ENCODE results near the gene BMF.

BMF gene

DNA sequence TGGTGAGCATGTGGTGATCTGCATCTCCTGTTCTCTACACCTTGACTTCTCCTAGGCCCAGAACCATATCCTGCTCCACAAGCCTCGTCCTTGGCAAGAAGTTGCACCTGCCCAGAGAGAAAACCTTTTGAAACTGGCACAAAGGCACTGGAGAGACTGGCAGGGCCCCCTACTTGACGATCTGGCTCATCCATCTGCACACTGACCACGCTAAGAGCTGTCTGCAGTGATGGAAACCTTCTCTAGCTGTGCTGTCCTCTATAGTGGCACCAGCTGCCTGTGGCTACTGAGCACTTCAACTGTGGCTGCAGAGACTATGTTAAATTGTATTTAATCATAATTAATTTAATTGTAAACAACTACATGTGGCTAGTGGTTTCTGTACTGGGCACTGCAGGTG is 43.5 kb downstream of the BMF start:
- DNase-seq: no peak

DNA sequence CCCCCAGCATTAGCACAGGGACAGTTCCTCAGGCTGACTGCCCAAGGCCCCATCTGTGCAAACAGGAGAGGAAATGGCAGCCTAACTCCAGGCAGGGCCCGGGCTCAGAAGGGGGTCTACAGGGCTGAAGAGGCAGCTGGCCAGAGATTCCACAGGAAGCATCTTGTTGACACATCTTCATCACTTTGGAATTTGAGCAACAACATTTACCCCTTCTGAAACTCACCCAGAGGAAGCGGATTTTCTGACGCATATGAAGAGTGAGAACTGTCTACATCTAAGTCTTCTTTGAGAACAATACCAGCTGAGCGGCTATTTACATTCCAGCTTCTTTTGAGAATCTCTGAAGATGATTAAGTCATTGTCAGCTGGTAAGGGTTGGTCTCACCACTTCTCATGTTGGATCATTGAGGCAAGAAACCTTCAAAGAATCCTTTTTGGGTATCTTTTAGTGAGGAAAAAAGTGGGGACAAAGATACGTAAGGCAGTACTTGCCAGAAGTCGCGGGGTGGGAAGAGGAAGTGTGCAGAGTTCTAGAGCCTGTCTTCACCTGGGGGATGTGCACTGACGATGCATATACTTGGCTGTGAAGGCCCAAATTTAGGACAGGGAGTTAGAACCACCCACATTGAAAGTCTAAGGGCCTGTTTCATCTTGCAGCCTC is 44.3 kb downstream of the BMF start:
- peak; percentile 56 for DNase-seq

GRCh38 chr15:40063563-40064011 is 45.1 kb downstream of the BMF start:
- peak; percentile 75 for DNase-seq

DNA sequence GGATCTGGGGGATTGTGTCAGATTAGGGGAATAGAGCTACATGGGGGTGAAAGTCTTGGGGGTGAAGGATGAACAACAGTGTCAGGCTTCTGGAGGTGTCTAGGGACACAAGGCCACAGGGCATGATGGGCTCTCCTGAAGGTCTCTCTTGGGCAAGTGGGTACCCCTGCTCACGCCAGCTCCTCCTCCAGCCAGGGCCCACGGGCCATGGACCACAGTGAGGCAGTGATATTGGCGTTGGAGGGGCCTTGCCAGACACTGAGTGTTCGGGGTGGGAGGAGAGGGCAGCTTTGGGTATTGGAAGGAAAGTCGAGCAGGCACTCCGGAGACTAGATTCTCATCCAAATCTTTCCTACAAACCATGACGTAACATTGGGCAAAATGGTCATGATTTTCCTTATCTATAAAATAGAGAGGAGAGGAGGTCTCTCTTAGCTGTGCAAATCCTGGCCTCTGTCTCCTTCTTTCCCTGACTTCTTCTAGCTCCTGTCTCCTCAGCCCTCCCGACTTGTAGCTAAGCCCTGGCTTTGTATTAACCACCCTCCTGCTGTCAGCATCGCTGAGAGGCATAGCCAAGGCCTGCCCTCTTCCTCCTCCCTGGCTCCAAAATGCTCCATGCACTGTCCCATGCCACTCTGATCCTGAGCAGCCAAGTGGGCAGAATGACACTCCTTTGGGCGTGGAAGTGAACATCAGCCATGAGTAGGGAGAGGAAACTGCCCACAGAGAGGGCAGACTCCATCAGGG is 45.7 kb downstream of the BMF start:
- DNase-seq: no peak

DNA sequence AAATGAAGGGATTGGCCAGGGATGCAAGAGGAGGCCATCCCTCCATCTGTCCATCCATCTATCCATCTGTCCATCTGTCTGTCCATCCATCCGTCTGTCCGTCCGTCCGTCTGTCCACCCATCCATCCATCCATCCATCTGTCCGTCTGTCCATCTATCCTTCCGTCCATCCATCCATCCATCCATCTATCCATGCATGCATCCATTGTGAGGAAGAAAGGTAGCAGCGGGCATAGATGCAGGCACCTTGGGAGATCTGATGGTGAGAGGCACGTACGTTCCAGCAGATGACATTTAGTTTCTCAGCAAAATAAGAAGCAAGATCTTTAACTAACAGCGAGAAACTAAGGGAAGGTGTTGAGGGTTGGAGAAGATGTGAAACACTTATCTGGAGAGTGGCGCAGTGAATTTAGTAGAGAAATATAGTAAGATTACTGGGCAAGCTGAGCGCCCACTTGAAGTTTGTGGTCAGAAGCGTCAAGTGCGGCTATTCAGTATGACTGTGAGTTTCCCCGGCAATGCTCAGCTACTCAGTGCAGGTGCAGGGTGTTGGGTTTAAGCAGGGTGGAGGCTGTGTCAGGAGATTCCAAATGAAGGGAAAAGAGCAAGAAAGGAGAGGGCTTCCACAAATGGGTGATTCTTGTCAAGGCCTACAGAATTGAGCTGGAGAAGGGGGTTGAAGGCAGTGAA is 47.3 kb downstream of the BMF start:
- DNase-seq: no peak

DNA sequence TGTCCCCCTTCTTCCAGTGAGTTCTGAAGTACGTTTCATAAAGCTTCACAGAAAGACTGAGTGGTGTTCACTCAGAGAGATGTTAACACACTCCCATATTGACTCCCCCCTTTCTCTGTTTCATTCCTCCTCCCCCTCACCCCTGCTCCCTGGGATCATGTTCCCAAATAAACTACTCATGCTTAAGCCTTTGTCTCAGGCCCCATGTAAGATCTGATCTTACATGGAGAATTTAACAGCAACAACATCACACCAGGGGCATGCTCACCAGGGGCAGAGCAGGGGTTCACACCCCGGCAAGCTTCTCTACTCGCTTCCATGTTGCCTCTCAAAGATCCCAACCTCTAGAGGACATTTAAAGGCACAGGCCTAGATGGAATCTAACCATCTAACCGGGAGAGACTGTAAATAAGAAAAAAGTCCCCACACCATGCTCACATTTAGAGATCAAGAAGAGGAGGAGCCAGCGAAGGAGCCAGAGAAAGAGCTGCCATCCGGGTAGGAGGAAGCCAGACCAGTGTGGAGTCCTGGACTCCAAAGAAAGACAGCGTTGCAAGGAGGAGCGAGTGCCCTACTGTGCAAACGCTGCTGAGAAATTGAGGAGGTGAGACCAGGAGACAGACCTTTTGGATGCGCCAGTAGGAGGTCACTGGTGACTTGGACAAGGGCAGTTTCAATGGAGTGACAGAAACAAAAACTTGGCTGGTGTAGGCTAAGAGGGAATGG is 48.3 kb downstream of the BMF start:
- DNase-seq: no peak

DNA sequence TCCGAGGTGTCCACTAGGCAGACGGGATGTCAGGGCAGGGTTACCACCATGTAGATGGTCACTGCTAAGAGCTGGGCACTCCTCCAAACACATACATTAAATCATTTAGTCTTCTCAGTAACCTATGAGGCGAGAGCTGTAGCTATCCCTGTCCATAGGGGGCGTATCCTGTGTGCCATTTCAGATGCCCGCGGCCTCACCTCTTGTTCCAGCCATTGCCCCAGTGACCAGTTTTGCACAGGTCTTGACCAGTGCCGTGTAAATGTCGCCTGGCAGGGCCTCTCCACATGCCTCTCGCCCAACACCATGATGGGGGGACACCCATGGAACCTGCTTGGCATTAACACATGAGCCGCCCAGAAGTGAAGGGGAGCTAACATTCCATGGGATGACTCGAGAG is 48.9 kb downstream of the BMF start:
- DNase-seq: no peak

DNA sequence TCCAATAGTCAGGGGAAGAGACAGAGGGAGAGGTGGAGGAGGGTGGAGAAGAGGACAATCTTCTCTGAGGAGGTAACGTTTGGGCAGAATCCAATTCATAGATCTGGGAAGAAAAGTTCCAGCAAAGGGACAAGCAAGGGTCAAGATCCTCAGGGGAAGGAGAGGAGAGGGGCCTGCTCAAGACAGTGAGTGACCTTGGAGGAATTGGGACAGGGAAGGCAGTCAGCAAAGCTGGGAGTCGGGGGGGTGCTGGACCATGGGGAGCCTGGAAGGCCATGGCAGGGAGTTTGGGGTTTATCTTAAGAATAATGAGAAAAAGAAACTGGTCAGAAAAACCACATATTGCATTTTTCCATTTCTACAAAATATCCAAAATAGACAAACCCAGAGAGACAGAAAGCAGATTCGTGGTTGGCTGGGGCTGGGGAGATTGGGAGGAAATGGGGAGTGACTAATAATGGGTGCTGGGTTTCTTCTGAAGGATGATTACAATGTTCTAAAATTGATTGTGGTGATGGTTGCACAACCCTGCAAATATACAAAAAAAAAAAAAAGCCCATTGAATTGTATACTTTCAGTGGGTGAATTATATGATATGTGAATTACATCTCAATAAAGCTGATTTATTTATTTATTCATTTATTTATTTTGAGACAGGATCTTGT is 50.1 kb downstream of the BMF start:
- no peak for DNase-seq

DNA sequence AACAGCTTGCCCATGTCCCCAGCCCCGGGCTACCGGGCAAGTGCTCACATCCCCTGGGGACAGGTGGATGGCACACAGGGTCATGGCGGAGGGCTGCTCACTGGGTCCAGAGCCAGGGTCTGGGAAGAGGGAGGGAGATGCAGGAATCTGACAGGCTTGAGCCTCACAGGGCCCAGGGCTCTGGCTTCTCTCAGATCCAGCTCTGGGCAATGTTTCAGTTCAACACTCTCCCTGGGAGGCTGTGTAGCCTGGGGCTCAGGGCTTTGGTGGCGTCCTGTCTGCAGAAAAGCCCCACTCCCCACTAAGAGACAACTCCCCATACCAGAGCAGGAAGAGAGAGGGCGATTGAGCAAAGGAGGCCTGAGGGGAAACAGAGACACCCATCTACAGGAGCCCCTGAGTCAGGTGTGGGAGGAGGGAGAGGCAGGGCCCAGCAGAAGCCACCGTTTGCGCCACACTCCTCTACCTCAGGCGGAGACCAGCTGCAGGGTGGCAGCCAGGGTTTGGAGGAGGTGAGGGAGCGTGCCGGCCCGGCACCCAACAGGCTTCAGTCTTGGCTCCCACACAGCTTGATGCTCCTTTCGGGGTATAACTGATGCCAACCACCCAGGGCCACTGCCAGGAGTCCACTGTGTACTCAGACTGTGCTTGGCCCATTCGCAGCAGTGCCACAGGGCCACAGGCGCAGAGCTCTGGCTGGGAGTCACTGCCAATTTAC is 52.9 kb downstream of the BMF start:
- no peak for DNase-seq

DNA sequence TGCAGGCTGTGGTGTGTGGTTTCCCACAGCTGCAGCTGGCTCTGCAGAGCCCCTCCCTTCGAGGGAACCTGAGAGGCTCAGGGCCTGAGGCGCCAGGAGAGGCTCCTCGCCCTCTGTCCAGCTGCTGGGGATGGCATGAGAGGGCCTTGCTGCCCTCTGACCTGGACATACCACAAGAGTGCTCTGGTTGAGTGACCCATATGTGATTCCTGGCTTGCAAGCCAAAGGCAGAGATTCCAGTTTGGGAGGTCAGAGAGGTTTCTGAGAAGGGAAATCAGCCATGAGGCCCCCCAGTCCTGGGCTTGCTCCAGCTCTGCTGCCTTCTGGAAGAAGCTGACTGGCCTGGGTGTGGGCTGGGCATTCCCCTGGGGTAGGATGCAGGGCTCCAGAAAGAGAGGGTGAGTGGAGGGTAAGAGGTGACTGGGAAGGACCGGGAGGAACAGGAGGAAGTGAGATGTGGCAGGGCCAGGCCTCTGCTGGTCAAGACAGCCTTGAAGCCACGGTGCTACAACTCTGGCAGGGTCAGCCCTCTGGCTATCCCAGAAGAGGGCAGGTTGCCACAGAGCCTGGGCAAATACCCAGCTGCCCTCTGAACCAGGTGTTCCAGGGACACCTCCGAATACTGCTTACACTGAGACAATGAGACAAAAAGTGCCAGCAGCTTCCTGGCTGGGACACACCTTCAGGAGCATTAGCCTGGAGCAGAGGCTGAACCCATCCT is 53.7 kb downstream of the BMF start:
- DNase-seq: no peak

GRCh38 chr15:40054605-40054854 is 54.1 kb downstream of the BMF start:
- no peak for DNase-seq

DNA sequence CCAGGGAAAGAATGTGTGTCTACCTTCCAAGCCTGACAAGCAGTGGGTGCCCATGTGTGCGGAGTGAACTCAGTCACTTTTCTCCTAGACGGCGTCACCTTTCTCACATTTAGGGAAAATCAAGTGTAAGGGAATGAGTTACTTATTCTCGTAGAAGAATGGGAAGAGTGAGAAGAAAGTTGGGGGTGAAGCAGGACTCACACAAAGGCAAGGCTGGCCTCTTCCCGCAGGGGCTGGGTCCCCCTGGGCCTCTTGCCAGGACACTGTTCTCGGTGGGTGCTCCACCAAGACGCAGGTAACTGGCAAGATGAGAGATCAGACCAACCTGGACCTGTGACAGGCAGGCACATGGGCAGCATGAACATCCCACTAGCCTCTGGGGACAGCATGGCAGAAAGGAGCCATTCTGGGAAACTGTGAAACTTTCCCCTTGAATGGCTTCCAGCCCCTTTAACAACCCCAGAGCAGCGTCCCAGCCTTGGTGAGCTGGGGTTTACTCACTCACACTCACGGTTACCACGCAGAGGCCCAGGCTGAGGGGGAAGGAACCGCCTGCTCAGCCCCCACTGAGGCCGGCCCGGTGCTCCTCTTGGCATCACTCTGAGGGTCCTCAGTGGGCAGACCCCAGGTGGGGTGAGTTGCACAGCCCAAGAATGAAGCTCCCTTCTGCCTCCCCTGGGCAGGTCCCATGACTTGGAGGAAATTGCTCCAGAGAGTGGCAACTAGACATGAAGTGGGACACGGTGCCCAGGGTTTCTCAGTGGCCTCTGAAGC is 54.7 kb downstream of the BMF start:
- no peak for DNase-seq

DNA sequence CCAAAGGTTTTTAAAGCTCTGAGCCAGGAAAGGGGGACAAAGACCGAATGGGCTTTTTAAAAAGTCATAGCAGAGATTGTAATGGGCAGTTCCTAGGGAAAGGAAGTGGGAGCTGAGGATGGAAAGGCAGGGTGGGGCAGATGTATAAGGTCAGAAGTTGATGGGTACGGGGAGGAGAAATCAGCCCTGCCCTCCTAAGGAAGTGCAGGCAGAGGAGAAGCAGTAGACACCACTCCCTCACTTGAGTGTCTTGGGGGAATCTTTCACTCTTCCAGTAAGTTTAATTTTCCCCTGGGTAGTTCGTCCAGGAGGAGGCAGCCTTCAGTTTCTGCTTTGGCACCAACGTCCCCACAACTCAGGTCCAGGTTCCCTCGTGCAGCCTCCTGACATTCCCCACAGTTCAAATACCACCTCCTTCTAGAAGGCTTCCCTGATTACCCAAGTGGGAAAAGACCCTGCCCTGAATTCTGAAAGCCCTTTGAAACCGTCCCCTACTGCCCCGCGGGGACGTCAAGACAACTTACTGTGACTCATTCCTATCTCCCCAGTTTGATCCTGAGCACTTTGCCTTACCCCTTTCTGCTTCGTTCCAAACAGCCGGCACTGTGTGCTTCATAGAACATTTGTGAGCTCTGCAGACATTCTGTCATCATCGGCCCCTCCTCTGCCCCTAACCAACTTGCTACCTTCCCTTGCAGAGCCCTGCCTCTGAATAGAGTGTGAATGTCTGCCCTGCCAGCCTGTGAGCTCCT is 55.4 kb downstream of the BMF start:
- no peak for DNase-seq

- DNase-seq: no peak
Observed at GRCh38 chr15:40052604-40053003, 56.1 kb downstream of the BMF start.

DNA sequence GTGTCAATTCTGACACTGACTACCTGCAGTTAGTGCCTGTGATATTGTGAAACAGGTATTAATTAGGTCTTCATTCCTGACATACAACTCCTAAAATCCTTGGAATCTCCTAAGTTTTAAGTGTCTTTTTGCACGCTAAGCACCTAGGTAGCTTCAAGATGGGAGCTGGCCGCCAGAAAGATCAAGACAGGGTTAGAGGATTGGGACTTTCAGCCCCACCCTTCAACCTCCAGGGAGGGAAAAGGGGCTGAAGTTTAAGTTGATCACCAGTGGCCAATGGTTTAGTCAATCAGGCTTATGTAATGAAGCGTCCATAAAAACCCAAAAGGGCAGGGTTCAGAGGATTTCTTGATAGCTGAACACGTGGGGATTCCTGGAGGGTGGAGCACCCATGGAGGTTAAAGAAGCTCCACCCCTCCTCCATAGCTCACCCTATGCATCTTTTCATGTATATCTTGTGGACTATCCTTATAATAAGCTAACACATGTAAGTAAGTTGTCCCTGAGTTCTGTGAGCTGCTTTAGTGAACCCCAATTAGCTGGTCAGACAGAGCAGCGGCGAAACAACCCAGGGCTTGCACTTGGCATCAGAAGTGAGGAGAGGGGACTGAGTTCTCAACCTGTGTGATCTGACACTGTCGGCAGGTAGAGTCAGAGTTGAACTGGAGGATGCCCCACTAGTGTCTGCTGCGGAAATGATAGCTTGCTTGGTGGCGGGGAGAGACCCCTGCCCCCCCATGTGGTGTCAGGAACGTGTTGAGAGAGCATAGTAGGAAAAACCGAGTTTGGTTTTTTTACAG is 56.9 kb downstream of the BMF start:
- DNase-seq: no peak

GRCh38 chr15:40050788-40051470 is 57.8 kb downstream of the BMF start:
- no peak for DNase-seq

DNA sequence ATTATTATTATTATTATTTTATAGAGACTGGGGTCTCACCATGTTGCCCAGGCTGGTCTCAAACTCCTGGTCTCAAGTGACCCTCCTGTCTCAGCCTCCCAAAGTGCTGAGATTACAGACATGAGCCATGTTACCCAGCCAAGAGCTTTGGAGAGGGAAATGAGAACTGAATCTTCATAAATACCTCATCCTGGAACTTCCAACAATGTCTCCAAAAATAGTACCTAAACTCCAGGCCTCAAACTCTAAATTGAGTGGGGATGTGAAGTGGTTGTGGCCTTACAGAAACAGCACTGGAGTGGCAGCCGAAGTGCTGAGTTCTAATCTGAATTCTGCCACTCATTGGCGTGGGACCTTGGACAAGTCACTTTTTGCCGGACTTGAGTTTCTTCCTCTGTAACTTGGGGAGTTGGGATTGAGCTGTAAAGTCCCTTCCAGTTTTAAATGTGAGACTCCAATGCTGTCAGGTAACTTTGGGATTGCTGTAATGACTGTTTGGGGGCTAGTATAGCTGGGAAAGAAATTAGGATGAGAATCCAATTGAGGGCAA is 59.7 kb downstream of the BMF start:
- no peak for DNase-seq

DNA sequence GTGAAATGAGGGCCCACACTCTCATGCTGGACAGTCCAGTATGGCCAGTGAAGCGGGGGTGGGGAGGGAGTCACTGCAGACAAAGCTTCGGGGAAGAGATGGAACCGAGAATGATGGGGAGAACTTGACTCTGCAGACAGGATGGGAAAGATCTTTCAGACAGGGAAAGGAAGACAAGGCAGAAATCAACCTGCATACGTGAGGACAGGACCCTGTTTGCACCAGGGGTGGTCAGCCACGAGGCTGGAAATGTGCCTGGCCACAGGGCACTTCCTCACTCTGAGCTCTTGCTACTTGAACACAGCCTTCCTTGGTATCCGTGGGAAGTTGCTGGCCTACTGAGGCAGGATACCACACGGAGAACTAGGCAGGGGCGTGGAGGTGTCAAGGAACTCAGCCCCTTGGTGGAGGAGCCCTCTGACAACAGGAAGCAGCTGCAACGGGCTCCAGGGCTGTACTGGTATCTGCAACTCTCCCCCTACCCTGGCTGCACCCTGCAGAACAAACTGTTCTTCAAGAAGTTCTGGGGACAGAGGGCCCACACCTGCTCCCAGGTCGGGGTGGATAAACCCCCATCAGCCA is 60.4 kb downstream of the BMF start:
- DNase-seq: no peak
